DLD1 (cell line): ENCODE data around the gene RNU4-1.
"Not testable (repeated sequence)": the region's sequence is repeated elsewhere in the genome, so short reads cannot be mapped to it uniquely, and the experiment has no call there.

Experiments used
- in situ Hi-C: cut with HindIII; loops from 2 replicates; pipeline ENCODE4 v1.10.0; 2017; ENCODE audit warnings: low sequenced_read_pairs

Gene RNU4-1

DNA sequence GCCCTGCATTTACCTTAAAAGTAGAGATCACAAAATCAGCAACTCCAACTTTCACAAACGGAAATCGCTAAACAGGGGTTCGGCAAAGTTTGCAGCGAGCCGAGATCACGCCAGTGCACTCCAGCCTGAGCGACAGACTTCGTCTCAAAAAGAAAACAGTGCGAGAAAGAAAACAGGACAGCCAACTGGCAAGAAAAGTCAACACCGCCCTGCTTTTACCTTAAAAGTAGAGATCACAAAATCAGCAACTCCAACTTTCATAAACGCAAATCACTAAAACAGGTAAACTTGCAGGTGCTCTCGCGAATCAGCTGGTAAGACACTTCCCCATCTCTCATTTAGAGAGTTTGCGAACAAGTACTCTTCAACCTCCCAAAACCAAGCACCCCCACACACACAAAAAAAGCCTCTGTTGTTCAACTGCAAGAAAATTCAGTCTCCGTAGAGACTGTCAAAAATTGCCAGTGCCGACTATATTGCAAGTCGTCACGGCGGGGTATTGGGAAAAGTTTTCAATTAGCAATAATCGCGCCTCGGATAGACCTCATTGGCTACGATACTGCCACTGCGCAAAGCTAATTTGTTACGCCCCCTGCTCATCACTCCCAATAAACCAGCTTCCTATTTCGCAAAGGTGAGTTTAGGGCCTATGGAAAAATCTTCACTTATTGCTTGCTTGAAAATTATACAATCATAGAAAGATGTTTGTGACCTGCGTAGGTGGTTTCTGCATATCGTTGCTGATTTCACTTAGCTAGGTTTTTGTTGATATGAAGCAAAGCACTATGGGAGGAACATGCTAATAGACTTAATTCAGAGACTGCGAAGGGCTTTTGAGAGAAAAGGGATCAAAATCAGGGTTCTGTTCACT, at the start of gene RNU4-1:
Gene RNU4-1 (minus strand): TSS at position 577 of the 871 bp plus-strand sequence.
- in situ Hi-C loops, result no loop called here

DNA sequence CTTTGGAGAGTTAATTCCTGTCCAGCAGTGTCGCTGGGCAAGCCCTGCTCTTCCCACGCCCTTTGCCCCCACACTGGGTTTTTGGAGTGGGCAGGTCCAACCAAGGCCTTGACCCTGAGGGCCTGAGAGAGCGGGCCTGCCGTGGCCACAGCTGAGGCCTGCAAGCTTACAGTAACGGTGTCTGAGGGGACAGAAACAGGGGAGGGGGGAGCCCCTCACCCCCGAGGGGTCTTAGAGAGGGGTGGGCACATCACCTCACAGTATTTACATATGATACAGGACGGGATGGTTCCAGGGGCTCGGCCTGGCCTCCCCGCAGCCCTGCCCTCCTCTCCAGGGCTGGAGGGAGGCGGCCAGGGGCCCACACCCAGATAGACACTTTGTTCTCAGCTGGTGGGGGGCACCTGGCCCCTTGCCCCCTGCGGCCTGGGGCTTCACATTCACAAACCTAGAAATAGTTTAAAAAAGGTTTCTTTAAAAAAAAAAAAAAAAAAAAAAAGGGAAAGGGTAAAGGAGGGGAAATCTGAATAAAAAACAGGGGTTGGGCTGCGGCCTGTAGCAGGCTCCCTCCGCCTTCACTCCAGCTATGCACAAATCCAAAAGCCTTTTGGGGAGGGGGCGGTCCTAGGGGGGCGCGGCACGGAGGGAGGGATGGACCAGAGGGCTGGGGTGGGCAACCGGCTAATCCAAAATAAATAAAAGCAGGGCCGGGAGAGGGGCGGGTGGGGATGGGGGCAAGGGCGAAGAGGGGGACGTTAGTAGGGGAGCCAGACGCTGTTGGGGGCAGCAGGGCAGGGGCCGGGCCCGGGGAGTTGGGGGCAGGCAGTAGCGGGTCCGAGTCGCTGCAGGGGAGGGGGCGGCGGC, 49.4 kb upstream of the RNU4-1 start:
- in situ Hi-C loops, result no loop called here

DNA sequence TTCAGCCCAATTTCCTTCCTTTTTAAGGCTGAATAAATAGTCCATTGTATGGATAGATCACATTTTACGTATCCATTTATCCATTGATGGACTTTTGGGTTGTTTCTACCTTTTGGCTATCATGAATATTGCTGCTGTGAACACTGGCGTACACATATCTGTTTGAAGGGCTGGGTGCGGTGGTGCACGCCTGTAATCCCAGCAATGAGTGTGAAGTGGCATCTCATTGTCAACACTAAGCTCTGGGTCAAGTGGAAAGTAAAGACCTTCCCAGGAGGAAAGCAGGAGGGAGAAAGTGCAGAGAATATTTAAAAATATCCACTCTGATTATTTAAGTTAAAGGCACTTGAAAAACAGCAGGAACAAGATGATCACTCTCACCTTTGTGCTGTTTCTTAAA, 46.2 kb upstream of the RNU4-1 start:
- in situ Hi-C loops, result no loop called here

DNA sequence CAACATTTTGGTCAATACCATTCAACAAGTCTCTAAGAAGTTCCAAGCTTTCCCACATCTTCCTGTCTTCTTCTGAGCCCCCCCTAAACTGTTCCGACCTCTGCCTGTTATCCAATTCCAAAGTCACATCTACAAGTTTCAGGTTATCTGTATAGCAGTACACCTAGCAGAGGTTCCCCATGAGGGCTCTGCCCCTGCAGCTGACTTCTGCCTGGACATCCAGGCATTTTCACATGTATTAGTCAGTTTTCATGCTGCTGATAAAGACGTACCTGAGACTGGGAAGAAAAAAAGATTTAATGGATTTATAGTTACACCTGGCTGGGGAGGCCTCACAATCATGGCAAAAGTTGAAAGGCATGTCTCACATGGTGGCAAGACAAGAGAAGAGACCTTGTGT, 44.7 kb upstream of the RNU4-1 start:
- in situ Hi-C loops, result no loop called here

DNA sequence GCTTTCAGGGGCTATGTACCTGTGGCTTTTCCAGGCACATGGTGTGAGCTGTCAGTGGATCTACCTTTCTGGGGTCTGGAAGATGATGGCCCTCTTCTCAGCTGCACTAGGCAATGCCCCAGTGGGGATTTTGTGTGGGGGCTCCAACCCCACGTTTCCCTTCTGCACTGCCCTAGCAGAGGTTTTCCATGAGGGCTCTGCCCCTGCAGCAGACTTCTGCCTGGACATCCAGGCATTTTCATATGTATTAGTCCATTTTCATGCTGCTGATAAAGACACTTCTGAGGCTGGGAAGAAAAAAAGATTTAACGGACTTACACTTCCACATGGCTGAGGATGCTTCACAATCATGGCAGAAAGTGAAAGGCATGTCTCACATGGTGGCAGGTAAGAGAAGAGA, 43.4 kb upstream of the RNU4-1 start:
- in situ Hi-C loops, result not testable (repeated sequence)

DNA sequence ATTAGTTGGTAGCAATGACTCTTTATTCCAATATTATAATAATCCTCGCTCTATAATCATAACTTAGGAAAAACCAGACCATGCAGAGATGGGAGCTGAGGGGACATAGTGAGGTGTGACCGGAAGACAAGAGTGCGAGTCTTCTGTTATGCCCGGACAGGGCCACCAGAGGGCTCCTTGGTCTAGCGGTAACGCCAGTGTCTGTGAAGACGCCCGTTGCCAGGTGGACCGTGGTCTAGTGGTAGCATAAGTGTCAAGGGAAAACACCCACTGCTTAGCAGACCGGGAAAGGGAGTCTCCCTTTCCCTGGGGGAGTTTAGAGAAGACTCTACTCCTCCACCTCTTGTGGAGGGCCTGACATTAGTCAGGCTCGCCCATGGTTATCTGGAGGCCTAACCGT, 42.4 kb upstream of the RNU4-1 start:
- in situ Hi-C loops, result not testable (repeated sequence)

DNA sequence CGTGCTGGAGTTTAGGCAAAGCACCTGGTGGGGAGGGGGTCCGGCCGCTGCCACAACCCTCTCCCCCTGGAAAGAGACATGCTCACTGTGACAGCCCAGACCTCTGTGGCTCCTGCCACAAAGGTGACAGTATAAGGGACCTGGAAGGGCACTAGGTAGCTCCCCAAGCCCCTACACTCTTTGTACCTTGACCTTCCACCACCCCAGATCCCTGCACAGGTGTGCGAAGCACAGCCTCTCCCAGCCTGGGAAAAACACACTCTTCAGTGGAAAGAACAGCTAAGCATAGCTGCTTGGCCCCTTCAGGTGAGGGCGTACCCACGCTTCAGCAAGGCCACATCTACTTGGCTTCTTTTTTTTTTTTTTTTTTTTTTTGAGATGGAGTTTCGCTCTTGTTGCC, 39.5 kb upstream of the RNU4-1 start:
- in situ Hi-C loops, result no loop called here

DNA sequence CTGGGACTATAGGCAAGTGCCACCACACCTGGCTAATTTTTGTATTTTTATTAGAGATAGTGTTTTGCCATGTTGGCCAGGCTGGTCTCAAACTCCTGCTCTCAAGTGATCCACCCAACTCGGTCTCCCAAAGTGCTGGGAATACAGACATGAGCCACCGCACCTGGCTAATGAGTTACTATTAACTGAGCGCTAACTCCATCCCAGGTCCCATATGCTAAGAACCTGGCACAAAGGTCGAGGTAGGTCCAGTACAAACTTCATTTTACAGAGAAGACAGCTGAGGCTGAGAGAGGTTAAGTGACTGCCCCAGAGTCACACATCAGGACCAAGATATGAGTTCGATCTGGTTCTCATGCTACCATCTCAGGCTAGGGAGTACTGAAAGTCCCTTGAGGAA, 39.0 kb upstream of the RNU4-1 start:
- in situ Hi-C loops, result no loop called here

DNA sequence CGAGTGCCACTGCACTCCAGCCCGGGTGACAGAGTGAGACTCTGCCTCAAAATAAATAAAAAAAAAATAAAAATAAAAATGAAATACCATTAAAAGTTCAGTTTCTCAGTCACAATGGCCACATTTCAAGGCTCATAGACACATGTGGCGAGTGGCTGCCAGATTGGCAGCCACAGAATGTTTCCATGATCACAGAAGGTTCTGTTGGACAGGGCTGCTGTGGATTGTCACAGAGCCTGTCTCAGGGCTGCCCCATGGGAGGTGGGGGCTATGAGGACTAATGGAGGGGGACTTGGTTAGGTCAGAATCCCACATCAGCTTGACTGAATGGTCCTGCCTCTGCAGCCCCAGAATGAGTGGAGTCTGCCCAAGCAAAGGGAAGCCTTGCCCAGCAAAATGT, 38.4 kb upstream of the RNU4-1 start:
- in situ Hi-C loops, result no loop called here

DNA sequence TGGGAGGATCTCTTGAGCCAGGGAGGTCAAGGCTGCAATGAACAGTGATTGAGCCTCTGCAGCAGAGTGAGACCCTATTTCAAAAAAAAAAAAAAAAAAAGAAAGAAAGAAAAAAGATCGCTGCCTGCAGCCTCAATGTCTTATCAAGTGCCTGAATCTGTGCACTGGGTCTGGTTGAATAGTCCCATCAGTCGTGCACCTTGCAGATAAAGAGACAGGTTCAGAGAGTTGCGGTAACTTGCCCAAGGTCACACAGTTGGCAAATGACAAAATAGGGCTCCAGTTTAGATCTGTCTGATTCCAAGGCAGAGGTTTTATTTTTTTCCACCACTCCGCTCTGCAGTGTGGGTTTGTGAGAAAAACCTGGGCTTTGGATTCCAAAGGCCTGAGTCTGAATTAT, 35.2 kb upstream of the RNU4-1 start:
- in situ Hi-C loops, result no loop called here

DNA sequence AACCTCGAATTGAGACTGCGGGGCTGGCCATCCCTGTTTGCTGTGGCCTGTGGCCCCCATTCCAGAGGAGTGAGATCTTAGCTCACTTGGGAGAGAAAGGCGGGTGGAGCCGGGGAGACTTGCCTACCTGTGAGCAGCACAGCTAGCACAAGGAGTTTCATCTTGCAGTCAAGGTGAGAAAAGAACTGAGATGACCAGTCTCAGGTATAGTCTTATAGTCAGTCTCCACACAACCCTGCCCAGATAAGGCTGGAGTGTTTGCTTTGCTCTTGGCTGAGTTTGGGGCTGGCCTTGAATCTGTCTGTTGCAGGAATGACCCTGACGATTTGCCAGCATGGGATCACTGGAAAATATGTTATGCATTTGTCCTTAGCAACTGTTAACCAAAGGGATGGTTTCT, 34.6 kb upstream of the RNU4-1 start, which contains the start of gene PLA2G1B:
Gene PLA2G1B (minus strand): TSS at position 187 of the 400 bp plus-strand sequence. CDS start 26 bp downstream, at position 161.
- in situ Hi-C loops, result no loop called here

DNA sequence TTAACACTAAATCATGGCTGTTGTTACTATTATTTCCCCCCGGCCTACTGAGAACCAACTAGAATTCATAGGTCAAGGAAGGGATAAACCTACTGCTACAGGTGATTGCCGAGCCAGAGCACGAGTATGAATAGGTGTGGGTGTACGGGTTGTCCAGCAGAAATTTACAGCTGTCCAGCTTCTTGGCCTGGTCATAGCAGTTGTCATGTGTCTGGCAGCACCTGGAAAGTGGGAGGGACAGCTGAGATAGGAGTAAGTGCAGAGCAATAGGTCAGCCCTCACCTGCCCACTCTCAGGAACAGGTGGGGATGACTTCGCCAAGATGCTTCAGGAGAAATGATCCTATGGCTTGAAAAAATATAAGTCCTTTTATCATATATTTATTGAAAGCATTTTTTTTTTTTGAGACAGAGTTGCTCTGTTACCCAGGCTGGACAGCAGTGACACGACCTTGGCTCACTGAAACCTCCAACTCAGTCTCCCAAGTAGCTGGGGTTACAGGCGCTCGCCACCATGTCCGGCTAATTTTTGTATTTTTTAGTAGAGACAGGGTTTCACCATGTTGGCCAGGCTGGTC, 31.9 kb upstream of the RNU4-1 start:
- in situ Hi-C loops, result no loop called here

DNA sequence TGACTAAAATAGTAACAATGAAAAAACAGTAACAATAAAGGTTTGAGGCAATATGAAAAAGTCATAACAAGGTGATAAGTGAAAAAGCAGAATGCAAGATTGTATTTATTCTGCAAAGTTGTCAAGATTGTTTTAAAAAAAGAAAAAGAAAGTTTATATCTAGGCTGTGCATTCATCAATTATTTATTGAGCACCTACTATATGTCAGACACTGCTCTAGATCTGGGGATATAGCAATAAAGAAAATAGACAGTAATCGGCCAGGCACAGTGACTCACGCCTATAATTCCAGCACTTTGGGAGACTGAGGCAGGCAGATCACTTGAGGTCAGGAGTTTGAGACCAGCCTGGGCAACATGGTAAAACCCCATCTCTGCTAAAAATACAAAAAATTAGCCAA, 30.7 kb upstream of the RNU4-1 start:
- in situ Hi-C loops, result no loop called here

DNA sequence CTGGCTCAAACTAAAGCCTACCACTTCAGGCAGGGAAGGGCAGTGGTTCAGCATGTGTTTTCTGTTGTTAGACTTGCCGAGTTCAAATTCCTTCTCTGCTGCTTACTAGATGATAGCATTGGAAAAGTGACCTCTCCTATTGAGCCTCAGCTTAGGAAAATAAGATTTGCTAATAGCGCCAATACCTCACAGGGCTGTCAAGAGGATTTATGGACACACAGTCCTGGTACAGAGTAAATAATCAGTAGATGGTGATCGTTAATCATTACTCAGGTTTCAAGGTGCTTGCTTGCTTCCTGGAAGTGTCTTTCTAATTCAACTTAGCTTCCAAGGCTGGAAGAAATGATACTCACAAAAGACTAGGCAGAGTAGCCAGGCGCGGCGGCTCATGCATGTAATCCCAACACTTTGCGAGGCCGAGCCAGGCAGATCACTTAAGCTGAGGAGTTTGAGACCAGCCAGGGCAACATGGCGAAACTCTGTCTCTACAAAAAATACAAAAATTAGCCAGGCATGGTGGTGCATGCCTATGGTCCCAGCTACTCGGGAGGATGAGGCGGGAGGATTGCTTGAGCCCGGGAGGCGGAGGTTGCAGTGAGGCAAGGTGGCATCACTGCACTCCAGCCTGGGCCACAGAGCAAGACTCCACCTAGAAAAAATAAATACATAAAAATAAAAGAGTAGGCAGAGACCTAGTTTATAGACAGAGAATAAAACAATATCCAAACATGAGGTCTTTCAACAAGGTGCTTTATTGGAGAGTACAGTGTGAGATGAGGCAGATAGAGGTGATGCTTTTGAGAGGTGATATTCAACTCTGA, 28.6 kb upstream of the RNU4-1 start:
- in situ Hi-C loops, result no loop called here

DNA sequence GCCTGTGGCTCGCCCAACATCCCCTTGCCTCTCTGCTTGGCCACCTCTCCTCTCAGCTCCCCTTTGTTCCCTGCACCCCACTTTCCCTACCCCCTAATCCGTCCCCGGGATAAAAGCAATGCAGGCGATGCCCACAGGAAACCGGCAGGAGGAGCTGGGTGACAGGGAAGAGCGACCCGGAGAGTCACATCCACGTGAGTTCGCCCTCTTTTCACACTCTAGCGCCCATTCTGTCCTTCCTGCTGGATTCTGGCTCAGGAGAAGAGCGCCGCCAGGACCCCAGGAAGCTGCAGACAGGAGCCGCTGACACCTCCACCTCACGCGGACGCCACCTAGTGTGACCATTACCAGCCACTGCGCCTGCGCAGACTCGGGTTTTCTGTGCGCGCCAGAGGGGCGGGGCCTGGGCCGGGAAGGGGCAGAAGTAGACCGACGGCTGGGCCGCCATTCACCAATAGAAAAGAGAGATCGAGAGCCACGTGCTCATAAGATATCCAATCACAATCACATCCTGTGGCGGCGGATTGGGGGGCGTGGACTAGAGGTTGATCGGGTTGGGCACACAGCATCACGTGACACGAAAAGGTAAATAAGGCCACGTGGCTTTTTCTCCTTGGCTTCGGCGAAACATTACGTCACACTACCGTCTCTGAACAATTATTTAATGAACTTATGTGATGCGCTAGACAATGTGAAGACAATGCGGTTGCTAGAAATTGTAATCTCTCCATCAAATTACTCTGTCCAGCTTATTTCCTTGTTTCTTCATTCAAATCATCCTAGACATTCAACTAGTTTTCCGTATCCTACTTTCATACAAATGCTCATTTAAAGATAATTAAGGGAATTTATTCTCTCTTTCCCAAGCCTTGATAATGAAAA, 24.4 kb upstream of the RNU4-1 start:
- in situ Hi-C loops, result no loop called here

DNA sequence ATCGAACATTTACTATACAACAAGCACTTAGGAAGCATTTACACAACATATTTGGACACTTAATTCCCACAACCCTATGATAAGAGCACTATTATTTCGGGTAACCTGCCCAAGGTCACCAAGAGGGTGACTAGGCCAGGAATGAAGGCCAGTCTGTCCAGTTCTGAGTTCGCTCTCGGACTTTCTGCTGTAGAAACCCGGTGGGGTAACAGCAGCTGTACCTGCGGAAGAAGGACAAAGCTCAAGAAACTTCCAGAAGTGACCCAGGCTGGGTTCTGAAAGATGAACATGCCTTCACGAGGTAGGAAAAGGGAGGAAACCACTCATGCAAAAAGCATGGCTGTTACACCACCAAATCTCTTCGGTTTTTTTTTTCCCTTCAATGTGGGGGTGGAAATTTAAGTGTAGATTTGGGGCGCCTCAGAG, 23.8 kb upstream of the RNU4-1 start:
- in situ Hi-C loops, result no loop called here

DNA sequence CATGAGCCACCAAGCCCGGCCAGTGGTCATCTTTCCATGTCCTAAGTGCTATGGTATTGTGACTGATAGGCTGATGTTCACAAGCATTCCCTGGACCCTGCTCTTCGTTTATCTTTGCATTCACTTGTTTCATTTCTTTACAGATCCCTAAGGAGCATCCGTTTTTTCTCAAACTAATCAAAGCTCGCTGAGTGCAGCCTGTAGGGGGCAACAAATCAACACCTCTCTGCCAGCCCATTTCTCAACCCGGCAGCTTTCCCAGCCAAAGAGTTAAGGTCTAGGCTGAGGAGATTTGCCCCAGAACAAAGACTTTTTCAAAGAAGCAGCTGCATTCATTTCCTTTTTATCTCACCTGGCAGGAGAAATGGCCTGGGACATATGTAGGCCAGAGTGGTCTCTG, 21.2 kb upstream of the RNU4-1 start:
- in situ Hi-C loops, result no loop called here

DNA sequence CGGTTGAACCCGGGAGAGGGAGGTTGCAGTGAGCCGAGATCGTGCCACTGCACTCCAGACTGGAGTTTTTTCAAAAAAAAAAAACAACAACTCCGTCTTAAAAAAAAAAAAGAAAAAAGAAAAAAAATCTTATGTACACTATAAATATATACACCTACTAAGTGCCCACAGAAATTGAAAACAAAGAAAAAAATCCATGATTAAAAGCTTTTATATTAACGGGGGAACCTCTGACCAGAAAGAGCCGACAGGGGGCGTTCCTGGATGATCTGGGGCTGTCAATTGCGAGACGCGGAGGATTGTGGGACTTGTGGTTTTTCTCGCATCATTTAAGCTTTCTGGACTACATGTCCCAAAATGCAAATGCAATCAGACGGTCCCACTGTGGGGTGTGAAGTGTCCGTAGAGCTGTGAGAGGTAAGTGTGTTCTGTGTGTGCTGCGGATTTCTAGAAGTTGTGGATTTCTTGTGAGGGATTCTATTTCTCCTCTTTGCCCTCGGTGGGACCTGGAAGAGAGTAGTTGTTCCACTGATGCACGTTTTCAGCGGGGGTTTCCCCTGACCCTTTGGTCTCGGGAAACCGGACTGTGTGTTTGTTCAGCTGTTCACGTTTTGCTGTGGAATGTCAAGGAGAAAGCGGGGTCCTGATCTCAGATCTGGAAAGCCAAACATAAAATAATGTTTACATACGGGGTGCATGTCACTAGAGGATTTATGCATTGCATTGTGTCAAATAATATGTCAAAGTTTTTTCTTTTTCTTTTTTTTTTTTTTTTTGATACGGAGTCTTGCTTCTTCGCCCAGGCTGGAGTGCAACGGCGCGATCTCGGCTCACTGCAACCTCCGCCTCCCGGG, 9.2 kb upstream of the RNU4-1 start, which contains the start of gene SIRT4:
Gene SIRT4 (plus strand): TSS at position 360 of the 854 bp plus-strand sequence. CDS start 1,241 bp downstream, outside the sequence.
- in situ Hi-C loops, result no loop called here

DNA sequence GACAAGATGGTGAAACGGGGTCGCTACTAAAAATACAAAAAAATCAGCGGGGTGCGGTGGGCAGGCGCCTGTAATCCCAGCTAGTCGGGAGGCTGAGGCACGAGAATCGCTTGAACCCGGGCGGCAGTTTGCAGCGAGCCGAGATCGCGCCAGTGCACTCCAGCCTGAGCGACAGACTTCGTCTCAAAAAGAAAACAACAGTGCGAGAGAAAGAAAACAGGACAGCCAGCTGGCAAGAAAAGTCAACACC, 701 bp downstream of the RNU4-1 start:
- in situ Hi-C loops, result no loop called here
